Measurements from ENCODE around the gene ELP5. TPM values are rescaled to one million over a fixed set of nuclear protein-coding genes. Genes with fewer than 3 reads are reported as not detected.

The ELP5 gene
- total RNA-seq = 28.9 and 31.2 TPM in 2 replicates

GRCh38 chr17:7252176-7253043 lies at the start of gene ELP5:
Gene ELP5, plus strand, starts transcription at chr17:7252215. Its CDS starts 336 bp downstream, at chr17:7252551.

GRCh38 chr17:7219812-7220592 lies 32.0 kb upstream of the ELP5 start, which contains the start of the genes ACADVL and DLG4:
Gene ACADVL, plus strand, starts transcription at chr17:7219938. Its CDS starts 47 bp downstream, at chr17:7219985.
Gene DLG4, minus strand, starts transcription at chr17:7219836.

GRCh38 chr17:7234083-7234951 lies 17.7 kb upstream of the ELP5 start, which contains the start of gene DVL2:
Gene DVL2, minus strand, starts transcription at chr17:7234517. Its CDS starts 255 bp downstream, at chr17:7234262.

GRCh38 chr17:7239091-7240027 lies 12.7 kb upstream of the ELP5 start, which contains the start of gene PHF23:
Gene PHF23, minus strand, starts transcription at chr17:7239457. Its CDS starts 178 bp downstream, at chr17:7239279.

GRCh38 chr17:7241783-7242716 lies 10.0 kb upstream of the ELP5 start, which contains the start of gene GABARAP:
Gene GABARAP, minus strand, starts transcription at chr17:7242449. Its CDS starts 119 bp downstream, at chr17:7242330.

GRCh38 chr17:7251661-7252175 lies 297 bp upstream of the ELP5 start, which contains the start of gene CTDNEP1:
Gene CTDNEP1, minus strand, starts transcription at chr17:7251734. Its CDS starts 438 bp downstream, at chr17:7251296.

GRCh38 chr17:7262192-7262934 lies 10.3 kb downstream of the ELP5 start, which contains the start of gene CLDN7:
Gene CLDN7, minus strand, starts transcription at chr17:7262478. Its CDS starts 435 bp downstream, at chr17:7262043.

GRCh38 chr17:7281074-7281952 lies 29.3 kb downstream of the ELP5 start, which contains the start of gene SLC2A4:
Gene SLC2A4, plus strand, starts transcription at chr17:7281718. Its CDS starts 217 bp downstream, at chr17:7281935.

GRCh38 chr17:7294614-7295153 lies 42.7 kb downstream of the ELP5 start, which contains the start of gene YBX2:
Gene YBX2, minus strand, starts transcription at chr17:7294639. Its CDS starts 139 bp downstream, at chr17:7294500.

GRCh38 chr17:7306911-7307685 lies 55.1 kb downstream of the ELP5 start, which contains the start of gene EIF5A:
Gene EIF5A, plus strand, starts transcription at chr17:7307628. Its CDS starts 2,008 bp downstream, at chr17:7309636.

Small RNA genes within 50 kb of the gene (small RNA-seq; reads per million reads assigned to genes)
- gene MIR324 (106 reads per million, percentile 99 among the genes with 10 or more reads in this experiment), gene RF00019 (not detected)

Other genes starting within 250 kb of the ELP5 start
- 31.2 and 47.1 TPM in 2 replicates for gene RNASEK, start 239.6 kb upstream of the ELP5 start, total RNA-seq
- gene BCL6B, start 229.2 kb upstream of the ELP5 start, total RNA-seq = under 0.01 TPM in 2 replicates
- gene SLC16A13, start 216.2 kb upstream of the ELP5 start, total RNA-seq = 0.37 and 0.39 TPM in 2 replicates
- gene SLC16A11, start 208.1 kb upstream of the ELP5 start, total RNA-seq = 0.20 TPM in 1 of 2 replicates, not detected in the other
- not detected in 2 replicates for gene CLEC10A, start 172.0 kb upstream of the ELP5 start, total RNA-seq
- gene ASGR2, start 137.4 kb upstream of the ELP5 start, total RNA-seq = not detected in 2 replicates
- under 0.01 and 0.39 TPM in 2 replicates for gene ASGR1, start 72.8 kb upstream of the ELP5 start, total RNA-seq
- 7.3 and 11.9 TPM in 2 replicates for gene DLG4, start 32.4 kb upstream of the ELP5 start, total RNA-seq
- 194 and 236 TPM in 2 replicates for gene ACADVL, start 32.3 kb upstream of the ELP5 start, total RNA-seq
- gene DVL2, start 17.7 kb upstream of the ELP5 start, total RNA-seq = 63.9 and 93.2 TPM in 2 replicates
- gene PHF23, start 12.8 kb upstream of the ELP5 start, total RNA-seq = 36.6 and 37.1 TPM in 2 replicates
- 110 and 194 TPM in 2 replicates for gene GABARAP, start 9.8 kb upstream of the ELP5 start, total RNA-seq
- gene CTDNEP1, start 481 bp upstream of the ELP5 start, total RNA-seq = 28.7 and 40.1 TPM in 2 replicates
- 0.98 and 2.9 TPM in 2 replicates for gene CLDN7, start 10.3 kb downstream of the ELP5 start, total RNA-seq
- gene SLC2A4, start 29.5 kb downstream of the ELP5 start, total RNA-seq = under 0.01 TPM in 1 of 2 replicates, not detected in the other
- not detected in 2 replicates for gene YBX2, start 42.4 kb downstream of the ELP5 start, total RNA-seq
- gene EIF5A, start 55.4 kb downstream of the ELP5 start, total RNA-seq = 909 and 1,080 TPM in 2 replicates
- 39.9 and 46.7 TPM in 2 replicates for gene GPS2, start 63.1 kb downstream of the ELP5 start, total RNA-seq
- gene NEURL4, start 77.1 kb downstream of the ELP5 start, total RNA-seq = 14.7 and 21.7 TPM in 2 replicates
- 0.20 and 2.2 TPM in 2 replicates for gene ACAP1, start 84.3 kb downstream of the ELP5 start, total RNA-seq
- gene KCTD11, start 99.9 kb downstream of the ELP5 start, total RNA-seq = 2.6 and 4.1 TPM in 2 replicates
- not detected in 2 replicates for gene TMEM95, start 102.9 kb downstream of the ELP5 start, total RNA-seq
- 0.20 TPM in 1 of 2 replicates, not detected in the other for gene TNK1, start 128.9 kb downstream of the ELP5 start, total RNA-seq
- 22.8 and 26.8 TPM in 2 replicates for gene PLSCR3, start 142.3 kb downstream of the ELP5 start, total RNA-seq
- 103 and 132 TPM in 2 replicates for gene TMEM256, start 151.9 kb downstream of the ELP5 start, total RNA-seq
- gene NLGN2, start 155.6 kb downstream of the ELP5 start, total RNA-seq = 2.9 and 4.4 TPM in 2 replicates
- not detected in 2 replicates for gene SPEM1, start 168.1 kb downstream of the ELP5 start, total RNA-seq
- not detected in 2 replicates for gene SPEM2, start 173.4 kb downstream of the ELP5 start, total RNA-seq
- not detected in 2 replicates for gene SPEM3, start 176.6 kb downstream of the ELP5 start, total RNA-seq
- gene TMEM102, start 183.2 kb downstream of the ELP5 start, total RNA-seq = 0.98 and 1.1 TPM in 2 replicates
- under 0.01 and 0.37 TPM in 2 replicates for gene FGF11, start 187.3 kb downstream of the ELP5 start, total RNA-seq
- gene CHRNB1, start 192.8 kb downstream of the ELP5 start, total RNA-seq = 2.0 and 3.7 TPM in 2 replicates
- gene ZBTB4, start 227.4 kb downstream of the ELP5 start, total RNA-seq = 19.1 and 19.5 TPM in 2 replicates
- gene SLC35G6, start 229.2 kb downstream of the ELP5 start, total RNA-seq = not detected in 2 replicates
- gene POLR2A, start 232.2 kb downstream of the ELP5 start, total RNA-seq = 81.9 and 112 TPM in 2 replicates